Measurements from ENCODE around the gene CRACR2A. TPM values are rescaled to one million over a fixed set of nuclear protein-coding genes. Genes with fewer than 3 reads are reported as not detected.

CRACR2A gene
- total and polyA plus RNA-seq, 2 donors = 7.3 to 9.4 TPM

DNA sequence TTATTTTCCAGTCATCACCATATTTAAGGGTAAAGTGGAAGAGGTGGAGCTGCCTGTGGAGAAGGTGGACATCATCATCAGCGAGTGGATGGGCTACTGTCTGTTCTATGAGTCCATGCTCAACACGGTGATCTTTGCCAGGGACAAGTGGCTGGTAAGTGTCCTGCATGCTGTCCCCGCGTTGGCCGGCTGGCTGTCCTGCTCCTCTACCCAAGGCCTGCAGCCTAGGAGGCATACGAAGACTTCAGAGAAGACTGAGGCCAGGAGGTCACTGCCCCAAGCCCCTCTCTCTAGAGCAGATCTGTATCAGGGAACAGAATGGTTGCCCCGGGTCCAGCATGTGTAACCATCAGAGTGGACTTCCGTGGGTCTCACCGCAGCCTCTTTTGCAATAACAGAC is 184.2 kb downstream of the CRACR2A start:
- no peak for DNase-seq (ENCODE audit: low read depth in 6 of 9, low spot score in 9 of 9)
- Histone ChIP-seq H3K27me3 (ENCODE audit: control insufficient read depth in 2 of 2, insufficient read depth in 1 of 2, low read length in 1 of 2) (peaks cover 0 to 2% of the 10 kb centered on the region in 2 donors), H3K4me3 (ENCODE audit: low read length in 2 of 2) (no peak overlapping the region), H3K4me1 (ENCODE audit: control insufficient read depth in 2 of 2, insufficient read depth in 2 of 2, low read length in 2 of 2) (no peaks in the 10 kb centered on the region), H3K9me3 (ENCODE audit: control insufficient read depth in 2 of 2, insufficient read depth in 1 of 2, low read length in 1 of 2) (no peaks in the 10 kb centered on the region), H3K27ac (ENCODE audit: low read depth in 1 of 2, low read length in 1 of 2) (no peak overlapping the region), H3K36me3 (ENCODE audit: control insufficient read depth in 2 of 2, insufficient read depth in 2 of 2, low read length in 1 of 2) (no peaks in the 10 kb centered on the region)
- WGBS = 96% methylated on average over 9 of the region's 9 CpGs

DNA sequence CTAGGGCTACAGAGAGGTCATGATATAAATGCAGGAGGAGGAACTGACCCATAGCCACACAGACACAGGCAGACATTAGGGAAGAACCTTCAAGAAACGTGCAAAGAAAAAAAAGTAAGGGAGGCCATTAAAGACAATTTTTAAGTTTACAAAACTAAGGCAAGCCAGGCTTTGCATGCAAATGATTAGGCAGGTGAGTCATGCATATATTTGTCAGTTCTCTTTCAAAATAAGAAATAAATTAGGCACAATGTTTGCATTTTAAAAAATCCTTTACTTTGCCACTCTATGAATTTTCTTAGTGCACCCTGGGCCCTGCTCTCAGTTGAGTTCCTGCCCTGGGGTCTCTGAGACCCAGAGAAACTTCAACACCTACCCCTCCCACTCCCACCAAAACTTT is 186.9 kb downstream of the CRACR2A start:
- Histone ChIP-seq H3K27ac (ENCODE audit: low read depth in 1 of 2, low read length in 1 of 2) (no peak overlapping the region), H3K36me3 (ENCODE audit: control insufficient read depth in 2 of 2, insufficient read depth in 2 of 2, low read length in 1 of 2) (no peaks in the 10 kb centered on the region), H3K9me3 (ENCODE audit: control insufficient read depth in 2 of 2, insufficient read depth in 1 of 2, low read length in 1 of 2) (no peaks in the 10 kb centered on the region), H3K27me3 (ENCODE audit: control insufficient read depth in 2 of 2, insufficient read depth in 1 of 2, low read length in 1 of 2) (no peaks in the 10 kb centered on the region), H3K4me1 (ENCODE audit: control insufficient read depth in 2 of 2, insufficient read depth in 2 of 2, low read length in 2 of 2) (no peaks in the 10 kb centered on the region), H3K4me3 (ENCODE audit: low read length in 2 of 2) (no peak overlapping the region)
- no peak for DNase-seq (ENCODE audit: low read depth in 6 of 9, low spot score in 9 of 9)
- WGBS = 84% methylated on average over 1 of the region's 1 CpG

Other genes with a start within 250 kb of the CRACR2A start
- 10.4 TPM for gene PARP11, start 120.3 kb upstream of the CRACR2A start, total RNA-seq
- 7.1 TPM for gene PARP11, start 120.3 kb upstream of the CRACR2A start, polyA plus RNA-seq